Suppressor macrophage treated with lipopolysaccharide for 4 hours (primary cell): Measurements from ENCODE around the gene WFDC6.

Experiments used
- DNase-seq: peaks from one replicate; pipeline ENCODE4 v3.0.0-alpha.2; 2020

The WFDC6 gene

DNA sequence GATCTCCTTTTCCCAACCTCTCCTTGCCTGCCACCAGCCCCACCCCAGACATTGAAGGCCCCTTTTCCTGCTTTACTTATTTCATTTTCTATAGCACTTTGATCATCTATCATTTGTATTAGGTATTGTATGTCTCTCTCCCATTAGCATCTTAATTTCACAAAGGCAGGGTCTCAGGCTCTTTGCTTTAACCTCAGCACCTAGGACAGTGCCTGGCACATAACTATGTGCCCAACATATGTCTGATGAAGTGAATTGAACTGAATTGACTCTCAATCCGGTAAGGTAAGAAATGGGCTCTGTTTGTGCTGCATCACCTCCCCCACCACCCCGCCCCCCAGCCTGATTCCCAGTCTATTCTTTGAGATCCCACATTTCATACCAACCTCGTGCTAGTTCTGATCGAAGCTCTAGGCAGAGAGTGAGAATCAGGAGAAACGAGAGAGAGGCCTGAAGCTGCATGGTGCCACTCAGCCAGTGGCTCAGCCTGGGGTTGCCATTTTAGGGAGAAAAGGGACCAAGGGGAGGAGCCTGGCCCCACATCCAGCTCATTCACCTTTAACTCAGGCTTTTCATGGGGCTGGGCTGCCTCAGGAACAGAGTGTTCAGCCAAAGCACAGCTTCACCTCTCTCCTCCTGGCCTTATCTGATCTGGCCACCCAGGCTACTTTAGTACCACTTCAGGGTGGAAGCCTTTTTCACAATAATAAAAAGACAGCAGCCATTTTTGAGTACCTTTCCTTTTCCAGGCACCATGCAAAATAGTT is 24.0 kb downstream of the WFDC6 start, which contains the start of gene SPINT3:
Gene SPINT3 (minus strand): TSS at position 476 of the 767 bp plus-strand sequence. CDS start 14 bp downstream, at position 462.
- DNase-seq = no peak

- peak; percentile 54 for DNase-seq
These were observed 28.9 kb downstream of the WFDC6 start for GRCh38 chr20:45510242-45510862.

DNA sequence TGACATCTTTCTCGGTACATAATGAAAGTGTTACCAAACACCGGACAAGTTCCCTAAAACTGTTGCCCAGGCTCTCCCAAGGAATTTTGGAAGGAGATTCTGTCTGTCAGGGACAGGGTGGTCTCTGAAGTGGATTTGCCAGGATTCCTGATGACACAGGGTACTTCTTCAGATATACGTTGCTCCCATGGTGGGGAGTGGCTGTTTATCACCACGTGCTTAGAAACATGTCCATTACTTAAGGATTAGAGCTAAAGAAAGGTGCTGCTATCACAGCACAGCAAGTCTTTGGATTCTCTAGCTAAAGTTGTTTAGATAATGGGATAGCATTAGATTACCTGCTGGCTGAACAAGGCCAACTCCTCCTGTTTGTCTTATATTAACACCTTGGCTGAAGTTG is 30.2 kb downstream of the WFDC6 start:
- no peak for DNase-seq

GRCh38 chr20:45508068-45508886 is 31.0 kb downstream of the WFDC6 start:
- no peak for DNase-seq

DNA sequence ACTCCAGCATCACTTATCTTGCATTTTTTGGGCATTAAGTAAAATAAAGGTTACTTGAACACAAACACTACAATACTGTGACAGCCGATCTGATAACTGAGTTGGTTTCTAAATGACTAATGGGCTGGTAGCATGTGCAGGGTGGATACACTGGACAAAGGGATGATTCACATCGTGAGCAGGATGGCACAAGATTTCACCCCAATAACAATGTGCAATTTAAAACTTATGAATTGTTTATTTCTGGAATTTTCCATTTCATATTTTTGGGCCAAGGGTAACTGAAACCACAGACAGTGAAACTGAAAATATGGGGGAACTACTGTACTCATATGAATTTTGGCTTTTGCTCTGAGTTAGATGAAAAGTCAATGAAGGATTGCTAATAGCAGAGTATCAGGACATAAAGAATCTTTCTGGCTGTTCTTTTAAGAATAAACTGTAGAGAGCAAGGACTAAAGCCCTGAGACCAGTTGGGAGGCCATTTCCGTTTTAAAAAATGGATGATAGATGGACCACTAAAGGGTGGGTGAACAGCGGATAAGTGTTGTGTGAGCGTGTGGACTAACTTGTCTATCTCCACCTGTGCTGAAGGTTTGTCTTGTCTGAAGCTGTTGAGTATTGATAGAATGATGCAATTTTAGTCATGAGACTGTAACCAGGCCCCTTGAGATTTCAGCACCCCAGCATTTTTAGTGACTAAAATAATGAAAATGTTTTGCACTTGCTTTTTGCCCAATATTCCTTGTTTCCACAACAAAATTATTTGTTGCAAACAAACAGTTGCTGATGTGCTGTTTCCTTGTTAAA is 32.1 kb downstream of the WFDC6 start:
- peak; percentile 79 for DNase-seq

GRCh38 chr20:45506398-45506797 is 32.9 kb downstream of the WFDC6 start:
- no peak for DNase-seq

- peak; percentile 64 for DNase-seq
These were observed 35.9 kb downstream of the WFDC6 start for GRCh38 chr20:45503403-45503802.

- no peak for DNase-seq
These were observed 36.7 kb downstream of the WFDC6 start for GRCh38 chr20:45502561-45502960.

GRCh38 chr20:45501600-45501999 is 37.7 kb downstream of the WFDC6 start:
- DNase-seq = no peak

GRCh38 chr20:45500022-45500421 is 39.3 kb downstream of the WFDC6 start:
- DNase-seq = no peak

DNA sequence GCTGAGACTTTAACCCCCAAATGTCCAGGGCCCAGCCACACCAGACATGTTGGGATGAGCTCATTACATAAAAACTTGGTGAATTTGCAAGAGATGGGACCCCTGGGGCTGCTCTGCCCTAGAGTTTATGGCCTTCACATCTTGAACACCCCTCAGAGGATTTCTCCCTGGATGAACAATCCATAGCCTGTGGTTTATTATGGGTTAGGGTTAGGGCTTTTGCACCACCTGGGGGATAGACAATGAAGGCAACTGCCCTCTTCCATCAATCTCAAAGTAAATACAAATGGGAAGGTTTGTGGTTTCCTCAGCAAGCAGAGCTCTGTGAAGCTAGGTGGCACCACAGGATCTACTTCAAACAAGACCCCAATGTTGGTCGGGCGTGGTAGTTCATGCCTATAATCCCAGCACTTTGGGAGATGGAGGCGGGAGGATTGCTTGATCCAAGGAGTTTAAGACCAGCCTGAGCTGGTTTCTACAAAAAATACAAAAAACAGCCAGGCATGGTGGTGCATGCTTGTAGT is 41.2 kb downstream of the WFDC6 start:
- DNase-seq = no peak

DNA sequence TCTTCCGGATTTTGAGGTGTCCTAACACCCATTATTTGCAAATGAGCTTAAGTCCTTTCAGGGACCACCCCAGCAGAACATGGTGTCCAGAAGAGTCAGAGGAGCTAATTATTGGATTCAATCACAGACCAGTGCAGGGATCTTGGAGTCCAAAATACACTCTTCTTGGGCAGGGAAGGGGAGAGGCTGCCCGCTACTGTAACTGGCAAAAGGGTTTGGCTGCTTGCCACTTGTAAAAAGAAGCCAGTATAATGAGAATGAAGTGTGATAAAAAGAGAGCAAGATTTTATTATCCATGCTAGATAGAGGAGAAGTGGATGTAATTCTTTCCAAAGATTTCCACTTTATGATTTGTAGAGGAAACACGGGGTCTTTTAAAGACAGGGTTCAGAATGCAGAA is 43.1 kb downstream of the WFDC6 start:
- no peak for DNase-seq

- peak; percentile 91 for DNase-seq
These were observed 43.8 kb downstream of the WFDC6 start for GRCh38 chr20:45495501-45495941.

DNA sequence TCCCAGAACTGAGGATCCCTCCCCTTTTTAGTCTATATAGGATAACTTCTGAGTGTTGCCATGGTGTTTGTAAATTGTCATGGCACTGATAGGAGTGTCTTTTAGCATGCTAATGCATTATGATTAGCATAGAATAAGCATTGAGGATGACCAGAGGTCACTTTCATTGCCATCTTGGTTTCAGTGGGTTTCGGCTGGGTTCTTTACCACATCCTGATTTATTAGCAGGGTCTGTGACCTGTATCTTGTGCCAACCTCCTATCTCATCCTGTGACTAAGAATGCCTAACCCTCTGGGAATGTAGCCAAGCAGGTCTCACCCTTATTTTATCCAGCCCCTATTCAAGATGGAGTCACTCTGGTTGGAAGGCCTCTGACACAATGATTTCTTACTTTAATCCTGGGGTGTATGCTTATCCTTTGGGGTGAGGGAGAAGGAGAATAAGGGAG is 50.2 kb downstream of the WFDC6 start:
- no peak for DNase-seq

DNA sequence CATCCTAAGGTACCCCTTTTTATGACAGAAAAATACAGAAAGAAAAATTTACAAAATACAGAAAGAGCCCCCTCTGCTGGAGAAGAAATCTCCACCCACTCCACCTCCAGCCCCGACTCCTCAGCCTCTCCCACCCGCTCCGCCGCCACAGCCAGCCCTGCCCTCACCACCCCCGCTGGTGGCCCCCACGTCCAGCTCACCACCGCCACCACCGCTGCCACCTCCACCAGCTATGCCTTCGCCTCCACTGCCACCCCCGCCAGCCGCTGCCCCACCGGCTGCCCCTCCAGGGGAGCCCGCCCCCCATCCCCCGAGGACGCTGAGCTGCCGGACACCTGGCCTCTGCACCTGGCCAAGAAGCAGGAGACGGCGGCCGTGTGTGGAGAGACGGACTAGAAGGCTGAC is 52.0 kb downstream of the WFDC6 start:
- no peak for DNase-seq

DNA sequence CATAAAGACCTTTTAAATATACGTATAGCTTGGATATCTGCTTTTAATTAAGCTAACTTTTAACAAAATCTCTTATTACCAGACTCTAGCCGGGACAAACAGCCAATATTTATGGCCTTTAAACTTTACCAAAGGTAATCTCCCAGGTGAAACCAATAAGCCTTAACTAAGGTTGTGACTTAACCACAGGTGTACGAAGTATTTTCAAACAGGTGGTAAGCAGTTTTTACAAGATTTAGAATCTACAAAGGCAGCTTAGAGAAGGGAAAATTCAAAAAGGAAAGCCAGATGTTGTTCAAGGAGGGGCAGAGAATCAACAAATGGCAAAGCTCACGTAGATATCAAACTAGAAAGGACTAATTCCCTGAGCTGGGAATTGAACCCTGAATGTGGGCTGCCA is 53.9 kb downstream of the WFDC6 start:
- DNase-seq = no peak

GRCh38 chr20:45484676-45485075 is 54.6 kb downstream of the WFDC6 start:
- DNase-seq = no peak
